ENCODE data around the gene ZBTB32.

- TF ChIP-seq, protein P1, sequence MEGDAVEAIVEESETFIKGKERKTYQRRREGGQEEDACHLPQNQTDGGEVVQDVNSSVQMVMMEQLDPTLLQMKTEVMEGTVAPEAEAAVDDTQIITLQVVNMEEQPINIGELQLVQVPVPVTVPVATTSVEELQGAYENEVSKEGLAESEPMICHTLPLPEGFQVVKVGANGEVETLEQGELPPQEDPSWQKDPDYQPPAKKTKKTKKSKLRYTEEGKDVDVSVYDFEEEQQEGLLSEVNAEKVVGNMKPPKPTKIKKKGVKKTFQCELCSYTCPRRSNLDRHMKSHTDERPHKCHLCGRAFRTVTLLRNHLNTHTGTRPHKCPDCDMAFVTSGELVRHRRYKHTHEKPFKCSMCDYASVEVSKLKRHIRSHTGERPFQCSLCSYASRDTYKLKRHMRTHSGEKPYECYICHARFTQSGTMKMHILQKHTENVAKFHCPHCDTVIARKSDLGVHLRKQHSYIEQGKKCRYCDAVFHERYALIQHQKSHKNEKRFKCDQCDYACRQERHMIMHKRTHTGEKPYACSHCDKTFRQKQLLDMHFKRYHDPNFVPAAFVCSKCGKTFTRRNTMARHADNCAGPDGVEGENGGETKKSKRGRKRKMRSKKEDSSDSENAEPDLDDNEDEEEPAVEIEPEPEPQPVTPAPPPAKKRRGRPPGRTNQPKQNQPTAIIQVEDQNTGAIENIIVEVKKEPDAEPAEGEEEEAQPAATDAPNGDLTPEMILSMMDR (conservative IDR thresholded peaks at IDR 0.05 in 1 of 2, IDR thresholded peaks at IDR 0.05 in 1 of 2; ENCODE audit: extremely low read depth in 1 of 2, insufficient read depth in 1 of 2, low read depth in 1 of 2, low read length in 2 of 2) = no peak
- no peak for TF ChIP-seq EZH2 (IDR thresholded peaks at IDR 0.05; ENCODE audit: borderline replicate concordance, low read length)
These were observed 37.9 kb downstream of the ZBTB32 start, which contains the start of gene IGFLR1 for GRCh38 chr19:35742121-35742724.

Data from mammary epithelial cell (primary cell).